ENCODE data around the gene KRT32. TPM values are rescaled to one million over a fixed set of nuclear protein-coding genes. Genes with fewer than 3 reads are reported as not detected.

Gene KRT32
- total RNA-seq, 1 experiment from 2014 or later: 0.42 TPM

DNA sequence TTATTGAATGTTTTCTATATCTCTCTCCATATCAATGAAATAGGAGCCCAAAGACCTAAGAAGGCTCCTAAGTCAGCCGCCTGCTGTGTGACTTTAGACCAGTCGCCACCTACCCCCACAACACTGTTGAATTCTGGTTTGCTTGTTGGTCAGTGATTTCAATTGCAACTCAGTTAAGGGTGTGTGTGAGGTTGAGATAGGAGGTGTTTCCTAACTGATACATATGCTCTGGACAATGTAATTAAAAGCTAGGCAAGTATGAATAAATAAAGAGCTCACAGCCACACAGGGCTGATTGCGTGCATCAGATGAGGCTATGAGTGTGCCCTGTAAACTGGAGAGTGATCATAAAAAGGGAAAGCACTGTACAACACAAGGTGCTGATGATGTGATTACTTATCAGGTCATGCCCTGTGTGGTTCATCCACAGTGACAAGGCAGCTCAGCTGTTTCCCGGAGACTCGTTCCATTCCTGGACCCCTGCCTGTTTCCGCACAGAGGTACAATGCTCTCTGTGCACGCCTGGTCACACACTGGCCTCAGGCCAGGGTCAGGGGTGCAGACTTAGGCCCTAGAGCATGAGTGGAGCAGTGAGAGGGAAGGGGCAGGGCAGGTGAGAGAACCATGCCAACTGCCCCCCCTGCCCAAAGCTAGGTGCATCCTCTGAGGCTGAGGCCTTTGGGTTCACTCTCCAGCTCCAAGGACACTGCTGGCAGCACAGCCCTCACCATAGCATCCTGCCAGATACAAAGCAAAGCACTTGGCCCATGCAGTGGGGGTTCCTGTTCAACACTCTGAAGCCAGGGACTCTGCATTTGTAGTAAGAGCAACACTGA is 17.0 kb upstream of the KRT32 start:
- no peak for TF ChIP-seq ZFX (IDR thresholded peaks at IDR 0.05)
- TF ChIP-seq SIN3A (IDR thresholded peaks at IDR 0.05; ENCODE audit: low read depth): no peak
- no peak for TF ChIP-seq JUND (IDR thresholded peaks at IDR 0.05)
- TF ChIP-seq SP1 (IDR thresholded peaks at IDR 0.05; ENCODE audit: low read depth): no peak
- TF ChIP-seq SRF (IDR thresholded peaks at IDR 0.05; ENCODE audit: low read depth): no peak
- TF ChIP-seq EZH2 (IDR thresholded peaks at IDR 0.05): no peak
- no peak for TF ChIP-seq POLR2A (IDR thresholded peaks at IDR 0.05; ENCODE audit: borderline replicate concordance, extremely low read depth, insufficient read depth, insufficient read length)
- no peaks in the 10 kb centered on the region for H3K27me3 ChIP-seq (ENCODE audit: insufficient read depth, low read length)
- no TSS peak for BruUV-seq (replicated peaks)
- H3K36me3 ChIP-seq (ENCODE audit: control insufficient read depth in 1 of 2, insufficient read depth in 2 of 2, low read length in 2 of 2): no peaks in the 10 kb centered on the region
- no peaks in the 10 kb centered on the region for H3K9me3 ChIP-seq (ENCODE audit: control insufficient read depth in 1 of 2, insufficient read depth in 1 of 2, low read depth in 1 of 2, low read length in 2 of 2)
- ATAC-seq (no peak), DNase-seq (ENCODE audit: low read depth, low spot score) (no peak)
- intact Hi-C loops (cut with micrococcal nuclease): no loop called here
- H3K9ac ChIP-seq (ENCODE audit: low read length): no peak overlapping the region
- H3K9me2 ChIP-seq (ENCODE audit: insufficient read depth): no peaks in the 10 kb centered on the region
- H3K4me3 ChIP-seq (replicated peaks in 1 of 2; ENCODE audit: low read depth in 1 of 2, low read length in 2 of 2): no peak overlapping the region
- no peak overlapping the region for H3K27ac ChIP-seq (ENCODE audit: low read depth, low read length)
- RAD21 ChIA-PET (ENCODE audit: low non-redundant PET in 1 of 2, low total read pairs in 2 of 2, uncharacterized antibody in 2 of 2, unreplicated experiment in 2 of 2): no interaction called here
- CTCF ChIA-PET: no interaction called here
- H4K20me1 ChIP-seq (ENCODE audit: insufficient read depth): no peaks in the 10 kb centered on the region
- H3K4me2 ChIP-seq (ENCODE audit: low read length): no peak overlapping the region
- no peaks in the 10 kb centered on the region for H3K79me2 ChIP-seq (ENCODE audit: insufficient read depth, low read length)
- no peak overlapping the region for H2AFZ ChIP-seq (ENCODE audit: low read depth, low read length, poor library complexity, severe bottlenecking)
- POLR2A ChIA-PET: no interaction called here
- no peaks in the 10 kb centered on the region; a peak in 1 of 4 replicates for H3K4me1 ChIP-seq (ENCODE audit: control insufficient read depth in 1 of 2, insufficient read depth in 2 of 2, low read length in 2 of 2)

DNA sequence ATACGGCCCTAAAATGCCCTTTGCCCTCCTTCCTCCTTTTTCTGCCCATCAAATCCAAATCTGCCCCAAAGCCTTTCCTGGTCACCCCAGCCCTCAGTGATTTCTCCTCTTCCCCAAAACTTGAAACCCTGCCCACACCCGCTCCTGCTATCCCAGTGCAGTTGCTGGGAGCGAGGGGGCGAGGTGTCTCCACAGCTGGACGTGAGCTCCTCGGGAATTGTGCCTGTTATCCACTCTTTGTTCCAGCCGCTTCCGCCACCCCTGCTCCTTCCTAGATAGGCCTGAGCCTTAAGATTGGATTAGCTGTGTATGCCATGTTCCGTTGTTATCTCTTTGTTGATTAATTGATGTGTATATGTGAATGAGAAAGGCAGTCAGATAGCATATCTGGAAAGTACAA is 16.3 kb upstream of the KRT32 start:
- H3K9me2 ChIP-seq (ENCODE audit: insufficient read depth): no peaks in the 10 kb centered on the region
- no peak for DNase-seq (ENCODE audit: low read depth, low spot score)
- no peak overlapping the region for H2AFZ ChIP-seq (ENCODE audit: low read depth, low read length, poor library complexity, severe bottlenecking)
- H3K27me3 ChIP-seq (ENCODE audit: insufficient read depth, low read length): no peaks in the 10 kb centered on the region
- POLR2A ChIA-PET: no interaction called here
- H3K36me3 ChIP-seq (ENCODE audit: control insufficient read depth in 1 of 2, insufficient read depth in 2 of 2, low read length in 2 of 2): no peaks in the 10 kb centered on the region
- no peak overlapping the region for H3K4me3 ChIP-seq (replicated peaks in 1 of 2; ENCODE audit: low read depth in 1 of 2, low read length in 2 of 2)
- no peak for ATAC-seq
- CTCF ChIA-PET: no interaction called here
- no peak overlapping the region for H3K27ac ChIP-seq (ENCODE audit: low read depth, low read length)
- H3K9me3 ChIP-seq (ENCODE audit: control insufficient read depth in 1 of 2, insufficient read depth in 1 of 2, low read depth in 1 of 2, low read length in 2 of 2): no peaks in the 10 kb centered on the region
- H4K20me1 ChIP-seq (ENCODE audit: insufficient read depth): no peaks in the 10 kb centered on the region
- H3K4me1 ChIP-seq (ENCODE audit: control insufficient read depth in 1 of 2, insufficient read depth in 2 of 2, low read length in 2 of 2): no peaks in the 10 kb centered on the region; a peak in 1 of 4 replicates
- intact Hi-C loops (cut with micrococcal nuclease): no loop called here
- no peak for TF ChIP-seq RAD21 (IDR thresholded peaks at IDR 0.05; ENCODE audit: low read depth)
- TF ChIP-seq EZH2 (IDR thresholded peaks at IDR 0.05): no peak
- no peak for TF ChIP-seq JUND (IDR thresholded peaks at IDR 0.05)
- no peak for TF ChIP-seq SP1 (IDR thresholded peaks at IDR 0.05; ENCODE audit: low read depth)
- TF ChIP-seq, protein P1, sequence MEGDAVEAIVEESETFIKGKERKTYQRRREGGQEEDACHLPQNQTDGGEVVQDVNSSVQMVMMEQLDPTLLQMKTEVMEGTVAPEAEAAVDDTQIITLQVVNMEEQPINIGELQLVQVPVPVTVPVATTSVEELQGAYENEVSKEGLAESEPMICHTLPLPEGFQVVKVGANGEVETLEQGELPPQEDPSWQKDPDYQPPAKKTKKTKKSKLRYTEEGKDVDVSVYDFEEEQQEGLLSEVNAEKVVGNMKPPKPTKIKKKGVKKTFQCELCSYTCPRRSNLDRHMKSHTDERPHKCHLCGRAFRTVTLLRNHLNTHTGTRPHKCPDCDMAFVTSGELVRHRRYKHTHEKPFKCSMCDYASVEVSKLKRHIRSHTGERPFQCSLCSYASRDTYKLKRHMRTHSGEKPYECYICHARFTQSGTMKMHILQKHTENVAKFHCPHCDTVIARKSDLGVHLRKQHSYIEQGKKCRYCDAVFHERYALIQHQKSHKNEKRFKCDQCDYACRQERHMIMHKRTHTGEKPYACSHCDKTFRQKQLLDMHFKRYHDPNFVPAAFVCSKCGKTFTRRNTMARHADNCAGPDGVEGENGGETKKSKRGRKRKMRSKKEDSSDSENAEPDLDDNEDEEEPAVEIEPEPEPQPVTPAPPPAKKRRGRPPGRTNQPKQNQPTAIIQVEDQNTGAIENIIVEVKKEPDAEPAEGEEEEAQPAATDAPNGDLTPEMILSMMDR (IDR thresholded peaks at IDR 0.05 in 2 of 3, conservative IDR thresholded peaks at IDR 0.05 in 1 of 3; ENCODE audit: borderline replicate concordance in 1 of 3, insufficient read depth in 1 of 3, low read depth in 2 of 3, low read length in 2 of 3): no peak
- no peak for TF ChIP-seq ZFX (IDR thresholded peaks at IDR 0.05)
- TF ChIP-seq EZH2phosphoT487 (IDR thresholded peaks at IDR 0.05; ENCODE audit: borderline replicate concordance): no peak
- TF ChIP-seq, protein P2, sequence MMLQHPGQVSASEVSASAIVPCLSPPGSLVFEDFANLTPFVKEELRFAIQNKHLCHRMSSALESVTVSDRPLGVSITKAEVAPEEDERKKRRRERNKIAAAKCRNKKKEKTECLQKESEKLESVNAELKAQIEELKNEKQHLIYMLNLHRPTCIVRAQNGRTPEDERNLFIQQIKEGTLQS (IDR thresholded peaks at IDR 0.05): no peak
- TF ChIP-seq CBX3 (IDR thresholded peaks at IDR 0.05; ENCODE audit: low read depth): no peak
- TF ChIP-seq SIN3A (IDR thresholded peaks at IDR 0.05; ENCODE audit: low read depth): no peak
- TF ChIP-seq, protein P3, sequence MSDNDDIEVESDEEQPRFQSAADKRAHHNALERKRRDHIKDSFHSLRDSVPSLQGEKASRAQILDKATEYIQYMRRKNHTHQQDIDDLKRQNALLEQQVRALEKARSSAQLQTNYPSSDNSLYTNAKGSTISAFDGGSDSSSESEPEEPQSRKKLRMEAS (IDR thresholded peaks at IDR 0.05): no peak
- TF ChIP-seq POLR2AphosphoS5 (IDR thresholded peaks at IDR 0.05; ENCODE audit: low read depth, low read length): no peak
- TF ChIP-seq YY1 (IDR thresholded peaks at IDR 0.05; ENCODE audit: extremely low read depth, insufficient replicate concordance, low read depth, low read length): no peak
- TF ChIP-seq ELF1 (IDR thresholded peaks at IDR 0.05; ENCODE audit: borderline replicate concordance, low read depth): no peak
- no peak for TF ChIP-seq SRF (IDR thresholded peaks at IDR 0.05; ENCODE audit: low read depth)
- TF ChIP-seq TCF7L2 (IDR thresholded peaks at IDR 0.05; ENCODE audit: borderline replicate concordance, extremely low read depth, insufficient read depth, insufficient read length): no peak
- no peak for TF ChIP-seq FOSL1 (IDR thresholded peaks at IDR 0.05; ENCODE audit: low read depth)
- TF ChIP-seq ZNF274 (IDR thresholded peaks at IDR 0.05; ENCODE audit: low read depth, low read length): no peak
- TF ChIP-seq EGR1 (IDR thresholded peaks at IDR 0.05; ENCODE audit: low read depth): no peak
- TF ChIP-seq CEBPB (IDR thresholded peaks at IDR 0.05; ENCODE audit: low read depth): no peak
- H3K79me2 ChIP-seq (ENCODE audit: insufficient read depth, low read length): no peaks in the 10 kb centered on the region
- BruUV-seq (replicated peaks): no TSS peak
- H3K4me2 ChIP-seq (ENCODE audit: low read length): no peak overlapping the region
- RAD21 ChIA-PET (ENCODE audit: low non-redundant PET in 1 of 2, low total read pairs in 2 of 2, uncharacterized antibody in 2 of 2, unreplicated experiment in 2 of 2): no interaction called here
- H3K9ac ChIP-seq (ENCODE audit: low read length): no peak overlapping the region
